Ishikawa (cell line): ENCODE data around the gene ASS1.

Experiments used
- CEBPB ChIP-seq: IDR thresholded peaks from 2 replicates; pipeline ENCODE4 v1.6.1; 2012
- CREB1 ChIP-seq: IDR thresholded peaks from 2 replicates; pipeline ENCODE4 v1.6.1; 2012; ENCODE audit warnings: low read depth
- EGR1 ChIP-seq: IDR thresholded peaks from 2 replicates; pipeline ENCODE4 v1.6.1; 2012
- EP300 ChIP-seq: IDR thresholded peaks from 2 replicates; pipeline ENCODE4 v1.6.1; 2012; ENCODE audit warnings: borderline replicate concordance
- FOXM1 ChIP-seq: IDR thresholded peaks from 2 replicates; pipeline ENCODE4 v1.6.1; 2012; ENCODE audit warnings: low read depth, borderline replicate concordance
- NFIC ChIP-seq: IDR thresholded peaks from 2 replicates; pipeline ENCODE4 v1.6.1; 2012
- RAD21 ChIP-seq: IDR thresholded peaks from 2 replicates; pipeline ENCODE4 v1.6.1; 2012; ENCODE audit warnings: low read depth
- TAF1 ChIP-seq: IDR thresholded peaks from 2 replicates; pipeline ENCODE4 v1.6.1; 2012; ENCODE audit warnings: low read depth, mild to moderate bottlenecking
- TCF12 ChIP-seq: IDR thresholded peaks from 2 replicates; pipeline ENCODE4 v1.6.1; 2012; ENCODE audit warnings: low read depth
- TEAD4 ChIP-seq: IDR thresholded peaks from 2 replicates; pipeline ENCODE4 v1.6.1; 2012
- YY1 ChIP-seq: IDR thresholded peaks from 2 replicates; pipeline ENCODE4 v1.6.1; 2012; ENCODE audit warnings: low read depth
- ZBTB7A ChIP-seq: IDR thresholded peaks from 2 replicates; pipeline ENCODE4 v1.6.1; 2012; ENCODE audit warnings: low read depth
- TF ChIP-seq, protein P1 (sequence below): IDR thresholded peaks from 2 replicates; pipeline ENCODE4 v1.6.1; 2012
- TF ChIP-seq, protein P2 (sequence below): IDR thresholded peaks from 2 replicates; pipeline ENCODE4 v1.6.1; 2012; ENCODE audit warnings: low read depth, mild to moderate bottlenecking
- TF ChIP-seq, protein P3 (sequence below): IDR thresholded peaks from 2 replicates; pipeline ENCODE4 v1.6.1; 2012

Gene ASS1

DNA sequence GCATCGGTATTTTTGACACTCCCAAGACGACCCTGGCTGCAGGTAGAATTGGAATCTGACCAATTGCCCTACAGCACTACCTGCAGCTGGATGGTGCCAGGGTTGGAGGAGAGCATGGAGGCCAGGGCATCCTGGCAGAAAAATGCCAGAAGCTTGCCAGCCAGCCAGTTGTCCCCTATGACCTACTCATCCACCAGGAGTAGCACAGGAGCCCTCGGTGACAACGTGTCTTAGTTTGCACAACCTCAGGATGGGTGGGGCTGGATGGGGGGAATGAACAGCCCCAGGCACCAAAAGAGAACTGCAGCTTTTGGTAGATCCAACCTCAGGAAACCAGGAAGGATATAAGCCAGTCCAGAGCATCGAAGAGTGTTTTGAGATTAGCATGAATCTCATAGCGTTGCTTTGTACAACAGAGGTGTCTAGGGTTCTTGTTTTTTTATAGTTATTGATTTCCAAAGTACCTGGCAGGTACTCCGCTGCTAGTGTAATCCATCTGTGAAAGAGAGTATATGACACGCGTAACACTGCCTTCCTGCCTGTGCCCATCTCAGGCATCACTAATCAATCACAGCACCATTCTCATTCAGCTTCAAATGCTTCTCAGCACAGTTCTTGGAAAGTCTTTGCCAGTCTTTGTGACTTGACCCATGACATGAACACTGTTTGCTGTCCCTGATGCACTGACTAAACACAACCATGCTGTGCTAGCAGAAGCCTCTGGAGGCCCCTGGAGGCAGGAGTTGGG is 36.7 kb upstream of the ASS1 start:
- TF ChIP-seq RAD21 (no peak), NFIC (no peak)

DNA sequence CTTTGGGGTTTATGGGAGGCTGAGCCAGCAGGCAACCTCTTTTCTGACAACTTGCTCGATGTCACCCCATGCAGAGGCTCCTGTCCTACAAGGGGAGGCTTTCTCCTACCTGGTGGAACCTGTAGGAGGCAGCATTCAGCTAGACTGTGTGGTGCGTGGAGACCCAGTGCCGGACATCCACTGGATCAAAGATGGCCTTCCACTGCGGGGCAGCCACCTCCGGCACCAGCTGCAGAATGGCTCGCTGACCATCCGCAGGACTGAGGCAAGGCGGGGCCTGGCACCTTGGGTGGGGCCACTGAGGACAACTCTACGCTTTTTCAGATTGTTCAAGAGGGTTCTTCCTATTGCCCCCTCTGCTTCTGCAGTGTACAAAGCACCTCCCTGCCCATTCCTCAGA is 36.1 kb upstream of the ASS1 start:
- peak; percentile 17; the same call in 1 of the 2 replicates for TF ChIP-seq RAD21
- TF ChIP-seq, protein P1, sequence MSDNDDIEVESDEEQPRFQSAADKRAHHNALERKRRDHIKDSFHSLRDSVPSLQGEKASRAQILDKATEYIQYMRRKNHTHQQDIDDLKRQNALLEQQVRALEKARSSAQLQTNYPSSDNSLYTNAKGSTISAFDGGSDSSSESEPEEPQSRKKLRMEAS, result no peak
- TF ChIP-seq, protein P2, sequence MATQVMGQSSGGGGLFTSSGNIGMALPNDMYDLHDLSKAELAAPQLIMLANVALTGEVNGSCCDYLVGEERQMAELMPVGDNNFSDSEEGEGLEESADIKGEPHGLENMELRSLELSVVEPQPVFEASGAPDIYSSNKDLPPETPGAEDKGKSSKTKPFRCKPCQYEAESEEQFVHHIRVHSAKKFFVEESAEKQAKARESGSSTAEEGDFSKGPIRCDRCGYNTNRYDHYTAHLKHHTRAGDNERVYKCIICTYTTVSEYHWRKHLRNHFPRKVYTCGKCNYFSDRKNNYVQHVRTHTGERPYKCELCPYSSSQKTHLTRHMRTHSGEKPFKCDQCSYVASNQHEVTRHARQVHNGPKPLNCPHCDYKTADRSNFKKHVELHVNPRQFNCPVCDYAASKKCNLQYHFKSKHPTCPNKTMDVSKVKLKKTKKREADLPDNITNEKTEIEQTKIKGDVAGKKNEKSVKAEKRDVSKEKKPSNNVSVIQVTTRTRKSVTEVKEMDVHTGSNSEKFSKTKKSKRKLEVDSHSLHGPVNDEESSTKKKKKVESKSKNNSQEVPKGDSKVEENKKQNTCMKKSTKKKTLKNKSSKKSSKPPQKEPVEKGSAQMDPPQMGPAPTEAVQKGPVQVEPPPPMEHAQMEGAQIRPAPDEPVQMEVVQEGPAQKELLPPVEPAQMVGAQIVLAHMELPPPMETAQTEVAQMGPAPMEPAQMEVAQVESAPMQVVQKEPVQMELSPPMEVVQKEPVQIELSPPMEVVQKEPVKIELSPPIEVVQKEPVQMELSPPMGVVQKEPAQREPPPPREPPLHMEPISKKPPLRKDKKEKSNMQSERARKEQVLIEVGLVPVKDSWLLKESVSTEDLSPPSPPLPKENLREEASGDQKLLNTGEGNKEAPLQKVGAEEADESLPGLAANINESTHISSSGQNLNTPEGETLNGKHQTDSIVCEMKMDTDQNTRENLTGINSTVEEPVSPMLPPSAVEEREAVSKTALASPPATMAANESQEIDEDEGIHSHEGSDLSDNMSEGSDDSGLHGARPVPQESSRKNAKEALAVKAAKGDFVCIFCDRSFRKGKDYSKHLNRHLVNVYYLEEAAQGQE, result no peak

DNA sequence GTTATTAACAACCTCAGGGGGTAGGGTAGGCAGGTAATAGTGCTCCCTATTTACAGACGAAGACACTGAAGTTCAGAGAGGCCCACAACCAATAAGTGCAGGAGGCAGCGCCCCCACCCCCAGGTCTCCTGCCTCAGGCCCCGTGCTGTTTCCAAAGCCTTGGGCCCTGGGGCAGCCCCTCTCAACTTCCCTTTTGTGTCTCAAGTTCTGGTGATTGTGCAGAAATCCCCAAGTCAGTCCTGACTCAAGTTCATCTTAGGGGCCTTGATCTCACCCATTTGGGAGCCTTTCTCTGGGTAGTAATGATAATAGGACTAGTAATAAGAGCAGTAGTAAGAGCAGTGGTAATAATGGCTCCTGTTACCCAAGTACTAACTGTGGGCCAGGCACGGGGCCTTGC is 35.5 kb upstream of the ASS1 start:
- TF ChIP-seq CEBPB (no peak), FOXM1 (no peak), YY1 (no peak), TEAD4 (no peak), ZBTB7A (no peak), CREB1 (no peak), NFIC (no peak), EP300 (no peak)
- TF ChIP-seq, protein P3, sequence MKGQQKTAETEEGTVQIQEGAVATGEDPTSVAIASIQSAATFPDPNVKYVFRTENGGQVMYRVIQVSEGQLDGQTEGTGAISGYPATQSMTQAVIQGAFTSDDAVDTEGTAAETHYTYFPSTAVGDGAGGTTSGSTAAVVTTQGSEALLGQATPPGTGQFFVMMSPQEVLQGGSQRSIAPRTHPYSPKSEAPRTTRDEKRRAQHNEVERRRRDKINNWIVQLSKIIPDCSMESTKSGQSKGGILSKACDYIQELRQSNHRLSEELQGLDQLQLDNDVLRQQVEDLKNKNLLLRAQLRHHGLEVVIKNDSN, result no peak

DNA sequence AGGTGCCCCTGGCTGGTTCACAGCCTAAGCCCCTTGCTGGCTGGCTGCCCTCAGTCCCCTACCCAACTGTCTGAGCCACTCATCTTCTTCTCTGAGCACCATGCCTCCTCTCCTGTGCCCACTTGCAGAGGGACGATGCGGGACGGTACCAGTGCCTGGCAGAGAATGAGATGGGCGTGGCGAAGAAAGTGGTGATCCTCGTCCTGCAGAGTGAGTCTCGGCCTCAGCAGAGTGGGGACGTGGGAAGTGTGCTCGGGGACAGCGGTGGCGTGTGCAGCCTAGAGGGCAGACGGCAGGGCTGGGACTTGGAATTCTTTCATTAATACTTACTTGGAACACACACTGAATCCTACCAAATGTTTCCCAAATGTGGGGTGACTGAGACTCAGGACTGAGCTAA is 34.3 kb upstream of the ASS1 start:
- TF ChIP-seq EP300 (no peak), CEBPB (no peak), EGR1 (no peak)
- TF ChIP-seq, protein P3, result no peak

DNA sequence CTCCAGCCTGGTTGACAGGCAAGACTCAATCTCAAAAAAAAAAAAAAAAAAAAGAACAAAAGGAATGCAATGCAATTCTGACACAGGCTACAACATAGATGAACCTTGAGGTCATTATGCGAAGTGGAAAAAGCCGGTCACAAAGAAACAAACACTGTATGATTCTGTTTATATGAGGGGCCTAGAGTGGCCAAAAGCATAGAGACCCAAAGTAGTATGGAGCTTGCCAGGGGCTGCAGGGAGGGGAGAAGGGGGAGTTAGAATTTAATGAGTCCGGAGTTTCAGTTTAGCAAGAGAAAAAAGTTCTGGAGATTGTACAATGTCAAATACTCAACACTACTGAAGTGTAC is 33.2 kb upstream of the ASS1 start:
- TF ChIP-seq CREB1 (no peak), RAD21 (no peak), EGR1 (no peak), NFIC (no peak), YY1 (no peak)
- TF ChIP-seq, protein P2, result no peak
- TF ChIP-seq, protein P1, result no peak
- TF ChIP-seq, protein P3, result no peak

DNA sequence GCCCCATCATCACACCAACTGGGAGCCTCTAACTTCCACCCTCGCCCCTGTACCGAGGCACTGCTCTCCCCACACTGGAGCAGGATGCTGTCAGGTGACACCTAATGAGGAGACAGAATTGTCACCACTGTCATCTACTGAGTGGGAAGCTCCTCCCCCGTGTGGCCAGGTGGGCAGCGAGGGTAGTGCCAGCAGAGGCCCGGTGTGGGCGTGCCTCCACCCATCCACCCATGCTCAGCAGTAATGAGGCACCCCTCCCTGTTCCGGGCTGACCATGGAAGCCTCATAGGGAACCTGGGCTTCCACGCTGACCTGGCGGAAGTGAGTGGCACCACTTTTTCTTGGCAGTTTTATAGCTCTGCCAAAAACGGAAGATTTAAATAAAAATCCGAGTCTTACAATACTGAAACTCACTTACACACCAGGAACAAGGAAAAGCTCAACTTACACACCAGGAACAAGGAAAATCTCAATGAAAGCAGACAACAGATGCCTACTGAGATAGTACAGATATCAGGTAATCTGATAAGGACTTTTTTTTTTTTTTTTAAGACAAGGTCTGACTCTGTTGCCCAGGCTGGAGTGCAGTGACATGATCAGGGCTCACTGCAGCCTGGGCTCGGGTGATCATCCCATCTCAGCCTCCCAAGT is 30.6 kb upstream of the ASS1 start:
- TF ChIP-seq TAF1 (no peak), RAD21 (no peak), FOXM1 (no peak), TEAD4 (no peak), YY1 (no peak), CREB1 (no peak), ZBTB7A (no peak), TCF12 (no peak), EP300 (no peak), CEBPB (no peak), EGR1 (no peak), NFIC (no peak)
- TF ChIP-seq, protein P3, result no peak
- TF ChIP-seq, protein P2, result no peak
- TF ChIP-seq, protein P1, result no peak
